T-helper 2 cell treated with Interferon-gamma antibody and Interleukin-4, amounts not matched to agents 100 ng/mL and 5 ng/mL, for 36 hours (primary cell): ENCODE measurements around the gene TBC1D5. TPM values are rescaled to one million over a fixed set of nuclear protein-coding genes. Genes with fewer than 3 reads are reported as not detected.

Experiments used
- intact Hi-C: fragments of 100-400 bp; cut with micrococcal nuclease; formaldehyde crosslinking; loops from one replicate; pipeline ENCODE4 v1.15.1; 2023
- total RNA-seq: library from RNA; stranded (reverse); gene quantifications from 2 replicates; pipeline ENCODE4 v1.2.3, GENCODE V29; 2022

TBC1D5 gene
- total RNA-seq, 1 donor from 2014 or later: 51.6 TPM

DNA sequence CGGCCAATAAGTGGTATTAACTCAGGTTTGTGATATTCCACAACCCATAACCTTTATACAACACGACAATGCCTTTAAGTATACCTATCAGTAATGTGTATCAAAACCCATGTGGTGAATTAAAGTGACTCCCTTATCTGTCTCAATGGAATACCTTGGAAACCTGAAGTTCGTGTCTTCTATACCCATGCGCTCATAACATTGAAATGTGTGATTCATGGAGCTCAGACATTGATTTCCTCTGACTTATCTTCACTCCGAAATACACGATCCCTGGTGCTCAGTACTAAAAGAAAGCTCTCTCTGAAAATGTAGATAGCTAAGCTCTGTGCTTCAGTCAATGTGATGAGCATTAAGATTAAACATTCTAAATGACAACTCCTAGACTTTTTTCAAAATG is 140.3 kb downstream of the TBC1D5 start:
- intact Hi-C loops: no loop called here

DNA sequence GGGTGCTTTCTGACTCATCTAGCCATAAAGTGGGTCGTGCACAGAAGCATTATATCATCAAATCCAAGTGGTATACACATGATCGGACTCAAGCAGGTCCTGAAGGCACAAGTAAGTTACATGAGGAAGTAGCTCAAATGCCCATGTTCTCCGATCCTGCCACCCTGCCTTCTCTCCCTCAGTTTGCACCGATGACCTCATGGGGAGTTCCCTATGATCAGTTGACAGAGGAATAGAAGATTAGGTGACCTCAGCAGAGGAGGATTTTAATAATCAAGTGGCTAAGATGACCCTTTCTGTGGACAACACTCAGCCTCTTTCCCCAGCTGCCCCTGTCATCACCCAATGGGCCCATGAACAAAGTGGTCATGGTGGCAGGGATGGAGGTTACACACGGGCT is 149.5 kb downstream of the TBC1D5 start:
- intact Hi-C loops: no loop called here

DNA sequence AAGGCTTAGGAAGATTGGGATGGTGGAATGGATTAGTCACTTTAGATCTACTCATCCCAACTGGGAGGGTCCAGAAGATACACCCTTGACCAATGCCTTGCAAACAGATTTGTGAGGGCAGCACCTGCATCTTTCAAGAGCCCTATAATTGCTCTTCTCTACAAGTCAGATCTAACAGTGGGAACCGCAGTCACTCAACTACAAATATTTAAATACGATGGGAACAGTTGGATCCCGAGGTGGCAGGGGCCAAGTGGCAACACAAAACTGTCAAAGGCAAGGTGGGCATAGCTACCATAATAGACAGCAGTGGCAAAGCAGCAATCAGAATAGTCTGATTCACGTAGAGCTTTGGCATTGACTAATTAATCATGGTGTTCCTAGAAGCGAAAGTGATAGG is 152.0 kb downstream of the TBC1D5 start:
- intact Hi-C loops: no loop called here

DNA sequence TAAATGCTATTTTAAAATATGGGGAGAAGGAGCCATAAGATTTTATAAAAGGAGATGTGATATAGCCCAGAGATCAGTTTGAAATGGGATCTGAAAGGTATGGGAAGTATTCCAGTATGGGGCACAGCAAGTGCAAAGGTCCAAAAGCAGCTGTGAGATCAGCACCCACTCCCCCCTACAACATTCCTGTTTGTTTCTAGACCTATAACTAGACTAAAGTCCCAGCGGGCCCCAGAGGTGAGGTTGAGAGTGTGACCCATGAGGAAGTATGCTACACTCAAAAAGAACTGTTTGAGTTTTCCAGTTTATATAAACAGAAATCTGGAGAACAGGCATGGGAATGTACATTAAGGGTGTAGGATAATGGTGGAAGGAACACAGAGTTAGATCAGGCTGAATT is 152.5 kb downstream of the TBC1D5 start:
- intact Hi-C loops: no loop called here

DNA sequence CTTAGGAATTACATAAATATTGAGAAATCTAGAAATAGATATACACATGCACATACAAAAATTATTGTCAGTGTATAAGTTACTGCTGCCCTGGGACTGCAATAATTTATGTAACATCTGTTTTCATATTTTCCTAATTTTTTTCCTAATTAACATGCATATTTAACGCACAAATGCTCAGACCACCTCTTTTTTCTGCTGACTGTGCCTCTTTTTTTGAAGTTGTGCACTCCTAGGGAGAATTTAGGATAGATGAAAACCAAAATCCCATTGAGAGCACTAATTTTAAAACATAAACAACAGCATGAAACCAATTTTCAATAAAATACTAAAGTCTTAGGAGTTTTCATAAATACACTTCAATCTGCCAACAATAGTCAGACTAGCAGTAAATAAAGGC is 154.0 kb downstream of the TBC1D5 start:
- intact Hi-C loops: no loop called here

DNA sequence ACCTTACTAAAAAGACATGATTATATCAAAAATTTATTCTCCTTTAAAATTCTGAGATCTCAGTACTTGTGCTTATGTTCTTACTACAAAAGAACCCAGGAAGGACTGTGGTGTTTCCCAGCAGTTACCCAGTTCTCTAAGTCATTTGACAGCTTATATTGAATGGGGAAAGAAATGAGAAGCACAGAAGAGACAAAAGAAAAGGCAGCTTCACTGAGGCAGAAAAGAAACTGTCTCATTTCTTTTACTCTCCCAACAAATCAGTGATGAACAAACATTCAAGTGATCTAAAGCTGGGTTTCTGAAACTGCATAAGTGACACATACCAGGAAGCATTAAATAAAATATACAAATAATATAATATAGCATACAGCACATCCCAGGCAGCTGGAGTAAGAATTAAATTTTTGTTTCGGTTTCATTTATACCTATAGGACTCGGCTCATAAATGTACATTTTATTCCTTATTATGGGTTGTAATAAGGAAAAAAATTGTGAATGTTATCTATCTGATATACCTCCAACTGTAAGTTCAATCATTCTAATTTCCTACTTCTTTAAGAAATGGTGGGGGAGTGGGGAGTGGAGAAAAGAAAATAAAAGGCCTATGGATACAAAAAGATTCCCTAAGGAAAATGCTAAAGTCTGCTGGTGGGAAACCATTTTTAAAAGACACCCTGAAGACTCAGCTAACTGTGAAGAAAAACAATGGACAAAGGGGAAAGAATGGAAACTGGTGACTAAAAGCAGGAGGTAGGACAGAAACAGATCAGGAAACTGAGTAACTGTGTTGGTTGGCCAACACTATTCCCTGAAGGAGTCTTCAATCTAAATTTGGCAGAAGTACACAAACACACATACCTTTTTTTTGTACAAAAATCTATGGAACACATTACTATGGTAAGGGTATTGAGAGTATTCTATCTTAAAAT is 156.8 kb downstream of the TBC1D5 start:
- intact Hi-C loops: no loop called here

DNA sequence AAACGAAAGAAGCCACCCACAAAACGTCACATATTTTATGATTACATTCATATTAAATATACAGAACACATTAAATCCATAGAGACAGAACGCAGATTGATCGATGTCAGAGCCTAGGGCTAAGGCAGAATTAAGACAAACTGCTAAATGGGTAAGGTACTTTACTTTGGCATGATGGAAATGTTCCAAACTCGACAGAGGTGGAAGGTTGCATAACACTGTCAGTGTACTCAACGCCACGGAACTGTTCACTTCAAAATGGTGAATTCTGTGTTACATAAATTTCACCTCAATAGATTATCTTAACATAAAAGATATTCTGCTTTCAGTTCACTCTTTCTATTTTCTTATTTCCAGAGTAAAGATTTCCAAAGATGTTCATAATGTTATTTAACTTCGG is 158.4 kb downstream of the TBC1D5 start:
- intact Hi-C loops: no loop called here

DNA sequence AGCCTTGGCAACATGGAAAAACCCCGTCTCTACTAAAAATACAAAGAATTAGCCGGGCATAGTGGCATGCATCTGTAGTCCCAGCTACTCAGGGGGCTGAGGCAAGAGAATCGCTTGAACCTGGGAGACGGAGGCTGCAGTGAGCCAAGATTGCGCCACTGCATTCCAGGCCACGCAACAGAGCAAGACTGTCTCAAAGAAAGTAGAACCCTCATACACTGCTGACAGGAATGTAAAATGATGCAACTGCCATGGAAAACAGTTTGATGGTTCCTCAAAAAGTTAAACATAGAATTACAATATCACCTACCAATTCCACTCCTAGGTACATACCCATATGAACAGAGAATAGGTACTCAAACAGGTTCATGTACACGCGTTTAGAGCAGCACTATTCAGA is 158.9 kb downstream of the TBC1D5 start:
- intact Hi-C loops: no loop called here

DNA sequence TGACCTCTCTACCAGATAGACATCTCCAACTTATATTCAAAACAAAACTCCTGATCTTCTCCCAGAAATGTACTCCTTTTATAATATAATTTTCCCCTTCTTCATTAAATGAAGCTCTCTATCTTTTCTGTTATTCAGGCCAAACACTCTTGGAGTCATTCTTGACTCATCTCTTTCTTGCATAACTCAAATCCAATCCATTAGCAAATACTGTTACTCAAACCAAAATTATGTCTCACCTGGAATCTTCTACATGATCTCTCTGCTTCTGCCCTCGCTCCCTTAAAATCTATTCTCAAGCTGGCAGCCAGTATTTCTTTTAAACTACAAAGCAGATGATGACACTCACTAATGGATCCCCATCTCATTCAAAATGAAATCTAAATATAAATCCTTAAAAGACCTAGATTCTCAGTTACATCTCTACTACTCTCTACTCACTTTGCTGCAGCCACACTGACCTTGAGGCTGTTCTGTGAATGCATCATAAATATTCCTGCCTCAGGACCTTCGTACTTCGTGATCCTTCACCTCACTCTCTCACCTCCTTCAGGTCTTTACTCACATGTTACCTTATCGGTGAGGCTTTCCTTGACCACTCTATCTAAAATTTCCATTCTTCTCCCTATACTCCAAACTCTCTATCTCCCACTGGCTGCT is 160.9 kb downstream of the TBC1D5 start:
- intact Hi-C loops: no loop called here

DNA sequence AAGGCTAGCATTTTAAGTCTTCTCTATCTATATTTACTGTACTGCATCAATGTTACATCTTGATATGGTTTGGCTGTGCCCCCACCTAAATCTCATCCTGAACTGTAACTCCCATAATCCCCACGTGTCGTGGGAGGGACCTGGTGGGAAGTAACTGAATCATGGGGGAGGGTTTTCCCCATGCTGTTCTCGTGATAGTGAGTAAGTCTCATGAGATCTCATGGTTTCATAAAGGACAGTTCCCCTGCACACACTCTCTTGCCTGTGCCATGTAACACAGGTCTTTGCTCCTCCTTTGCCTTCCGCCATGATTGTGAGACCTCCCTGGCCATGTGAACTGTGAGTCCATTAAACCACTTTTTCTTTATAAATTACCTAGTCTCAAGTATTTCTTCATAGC is 161.5 kb downstream of the TBC1D5 start:
- intact Hi-C loops: no loop called here

DNA sequence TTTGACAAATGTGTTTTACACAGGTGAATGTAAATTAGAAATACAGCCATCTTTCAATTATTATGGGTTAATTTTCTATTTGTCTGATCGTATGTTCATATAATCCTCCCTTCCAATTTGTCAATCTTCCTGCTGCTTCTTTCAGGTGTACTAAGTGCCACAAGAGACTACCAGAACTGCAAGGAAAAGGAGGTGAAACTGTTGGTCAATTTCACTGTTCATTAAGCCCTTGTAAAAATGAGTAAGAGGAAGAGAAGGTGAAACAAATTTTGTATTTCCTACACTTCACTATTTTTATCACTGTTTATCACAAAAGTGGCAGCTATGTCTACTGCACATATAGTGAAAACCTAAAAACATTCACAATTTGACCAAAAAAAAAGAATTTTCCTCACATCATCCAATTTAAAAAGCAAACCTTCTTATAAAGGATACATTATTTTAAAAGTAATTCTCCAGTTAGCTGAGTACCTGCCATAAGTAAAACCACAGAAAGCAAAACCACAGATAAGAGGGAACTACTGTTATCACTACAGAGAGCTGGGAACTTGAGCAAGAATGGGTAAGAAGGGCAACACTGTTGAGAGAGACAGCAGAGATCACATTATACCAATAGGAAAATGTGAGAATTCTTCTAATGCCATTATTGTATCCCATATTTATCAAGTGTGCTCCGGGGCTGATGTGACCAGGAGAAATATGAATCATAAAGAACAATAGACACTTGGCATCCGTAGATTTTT is 163.0 kb downstream of the TBC1D5 start:
- intact Hi-C loops: no loop called here

DNA sequence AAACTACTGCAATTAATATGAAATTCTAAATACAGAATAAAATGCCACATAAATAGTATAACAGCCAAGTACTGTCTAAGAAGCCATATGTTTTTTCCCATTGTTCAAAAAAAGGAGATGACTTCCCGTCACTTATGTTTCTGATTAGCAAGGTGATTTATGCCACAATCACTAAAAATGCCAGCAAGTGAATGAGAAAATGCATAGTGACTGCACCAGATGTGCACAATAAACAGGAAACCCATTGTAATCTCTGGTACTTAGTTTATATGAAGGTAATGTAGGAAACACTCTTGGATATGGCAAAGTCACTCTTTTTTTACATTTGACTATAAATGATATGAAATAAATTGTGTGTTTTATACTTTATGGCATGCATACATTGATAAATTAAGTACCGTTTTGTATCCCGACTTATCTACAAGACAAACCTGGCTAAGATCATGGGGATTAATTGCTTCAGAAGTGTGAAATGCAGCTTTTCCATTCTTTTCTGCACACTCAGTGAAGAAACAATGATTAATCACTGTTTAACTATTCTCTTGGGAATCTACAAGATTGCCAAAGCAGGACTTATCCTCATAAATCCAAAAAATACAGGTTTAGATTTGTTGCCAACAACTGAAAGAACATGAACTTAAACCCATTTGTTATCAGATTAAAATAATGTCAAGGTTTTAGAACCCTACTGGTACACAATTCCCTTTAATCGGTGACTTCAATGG is 164.5 kb downstream of the TBC1D5 start:
- intact Hi-C loops: no loop called here

DNA sequence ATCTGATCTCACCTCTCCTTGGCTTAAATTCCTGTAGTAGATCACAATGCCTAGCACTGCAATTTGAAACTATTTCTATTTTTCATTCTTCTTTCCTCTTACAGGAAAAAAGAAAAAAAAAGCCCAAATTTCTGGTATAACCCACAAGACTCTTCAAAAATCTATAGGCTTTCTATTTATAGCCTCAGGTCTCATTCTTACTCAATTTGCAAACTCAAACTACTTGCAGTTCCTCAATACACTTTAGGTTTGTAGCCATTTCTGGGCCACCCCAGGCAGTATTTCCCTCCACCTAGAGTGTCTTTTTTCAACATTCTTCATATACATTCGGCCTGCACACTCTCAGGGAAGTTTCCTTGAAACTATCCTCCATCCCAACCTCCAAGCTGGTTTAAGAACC is 169.0 kb downstream of the TBC1D5 start:
- intact Hi-C loops: no loop called here

DNA sequence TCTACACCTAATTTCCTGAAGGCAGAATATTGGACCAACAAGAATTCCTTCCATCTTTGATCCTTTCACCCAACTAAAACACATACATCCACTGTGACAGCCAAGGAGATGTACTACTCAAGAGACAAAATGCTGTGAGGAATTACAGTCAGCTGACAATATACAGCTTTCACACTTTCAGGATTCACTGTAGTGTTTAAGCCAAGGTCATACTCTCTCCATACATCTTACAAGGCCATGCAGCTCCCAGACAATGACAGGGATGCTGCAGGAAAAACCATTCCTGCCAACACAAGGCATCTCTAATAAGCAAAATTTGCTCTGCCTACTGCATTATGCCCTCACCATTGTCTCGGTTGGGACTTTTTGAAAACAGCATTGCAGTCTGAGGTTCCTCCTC is 170.7 kb downstream of the TBC1D5 start:
- intact Hi-C loops: no loop called here

DNA sequence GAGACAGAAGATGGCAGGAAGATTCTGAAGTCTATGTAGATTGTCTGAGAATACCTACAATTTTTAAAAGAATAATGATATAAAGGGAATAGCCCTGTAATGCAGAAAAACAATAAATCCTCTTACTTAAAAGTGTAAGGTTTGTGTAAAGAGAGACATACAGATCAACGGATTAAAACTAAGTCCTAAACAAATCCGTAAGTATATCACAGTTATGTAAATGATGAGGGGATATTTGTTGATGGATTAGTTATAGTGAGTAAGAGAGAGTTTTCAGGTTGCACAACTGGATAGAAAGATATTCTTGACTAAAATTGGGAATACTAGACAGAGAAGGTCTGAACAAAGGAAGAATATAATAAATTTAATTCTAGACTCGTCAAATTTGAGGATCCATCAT is 179.6 kb downstream of the TBC1D5 start:
- intact Hi-C loops: no loop called here

DNA sequence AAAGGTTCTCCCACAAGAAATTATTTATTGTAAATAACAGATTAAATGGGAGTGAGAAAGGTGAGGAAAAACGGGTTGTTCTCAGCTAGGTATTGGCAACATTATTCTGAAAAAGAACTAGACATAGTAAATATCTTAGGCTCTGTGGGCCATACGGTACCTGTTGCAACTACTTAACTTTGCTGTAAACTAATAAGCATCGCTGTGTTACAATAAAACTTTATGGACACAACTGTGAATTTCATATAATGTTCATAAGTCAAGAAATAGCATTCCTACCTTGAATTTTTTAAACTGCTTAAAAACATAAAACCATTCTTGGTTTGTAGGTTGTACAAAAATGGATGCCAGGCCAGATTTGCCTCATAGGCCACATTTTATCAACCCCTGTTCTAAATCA is 183.9 kb downstream of the TBC1D5 start:
- intact Hi-C loops: loop anchor here (10.0 kb wide), 1 partner anchor 286 kb away; no protein-coding TSS in a partner anchor

DNA sequence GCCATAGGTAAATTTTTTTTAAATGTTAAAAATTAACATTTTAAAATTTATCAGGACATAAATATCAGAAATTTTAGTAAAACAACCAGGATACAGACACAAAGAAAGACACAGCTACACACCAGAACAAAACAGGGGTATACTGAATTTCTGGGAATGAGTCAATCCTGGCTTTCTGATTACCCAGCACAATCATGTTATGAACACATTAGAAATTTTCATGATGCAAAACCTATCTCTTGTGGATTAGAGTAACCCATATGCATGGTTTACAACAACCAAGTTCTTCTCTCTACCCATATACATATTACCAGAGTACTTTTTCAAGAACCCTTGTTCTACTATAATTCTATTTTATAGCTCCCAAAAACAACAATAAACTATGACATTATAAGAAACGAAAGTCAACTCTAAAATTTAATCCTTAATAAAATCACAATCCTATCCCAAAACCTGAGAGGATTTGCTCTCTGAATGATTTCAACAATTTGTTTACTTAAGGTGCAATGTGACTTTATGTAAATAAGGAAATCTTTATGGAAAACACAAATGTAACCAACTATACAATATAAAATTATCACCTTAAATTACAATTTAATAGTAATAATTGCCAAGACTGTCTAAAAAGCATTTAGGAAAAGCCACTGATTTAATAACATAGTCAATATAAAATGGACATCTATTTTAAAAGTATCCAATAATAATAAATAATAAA is 184.5 kb downstream of the TBC1D5 start:
- intact Hi-C loops: loop anchor here (10.0 kb wide), 1 partner anchor 287 kb away; no protein-coding TSS in a partner anchor

DNA sequence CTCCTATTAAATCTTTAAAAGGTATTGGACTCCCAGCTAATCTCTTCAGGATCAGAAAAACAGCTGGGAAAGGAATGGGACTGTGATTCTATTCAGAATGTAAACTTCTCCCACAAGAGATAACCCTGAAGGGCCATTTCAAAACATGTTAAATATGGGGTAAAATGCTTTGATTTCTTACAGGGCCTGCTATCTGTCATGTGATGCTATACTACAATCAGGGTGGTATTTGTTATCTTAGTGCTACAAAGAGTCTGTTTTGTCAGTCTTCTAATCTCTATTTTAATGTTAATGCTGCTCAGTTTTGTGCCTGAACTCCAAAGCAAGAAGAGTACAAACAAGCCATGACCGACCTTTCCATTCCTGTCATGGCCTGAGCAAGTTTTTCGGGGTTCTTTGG is 186.9 kb downstream of the TBC1D5 start:
- intact Hi-C loops: loop anchor here (10.0 kb wide), 1 partner anchor 289 kb away; no protein-coding TSS in a partner anchor

DNA sequence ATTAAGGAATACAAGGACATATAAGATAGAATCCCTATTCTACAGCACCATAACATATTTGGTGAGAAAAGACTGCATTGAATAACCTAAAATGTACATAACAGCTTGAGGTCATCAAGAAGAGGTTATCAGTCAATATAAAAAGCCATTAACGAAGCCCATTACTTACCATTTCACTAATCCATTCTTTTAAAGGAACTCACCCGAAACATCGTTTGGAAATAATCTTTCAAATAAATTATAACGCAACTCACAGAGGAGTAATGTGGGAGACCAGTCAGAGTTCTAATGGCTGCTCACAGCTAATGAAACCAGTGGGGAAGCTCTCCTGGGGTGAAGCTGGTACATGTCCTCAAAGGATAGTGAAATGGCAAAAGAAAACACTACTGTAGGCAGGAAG is 188.4 kb downstream of the TBC1D5 start:
- intact Hi-C loops: loop anchor here (10.0 kb wide), 1 partner anchor 291 kb away; no protein-coding TSS in a partner anchor

DNA sequence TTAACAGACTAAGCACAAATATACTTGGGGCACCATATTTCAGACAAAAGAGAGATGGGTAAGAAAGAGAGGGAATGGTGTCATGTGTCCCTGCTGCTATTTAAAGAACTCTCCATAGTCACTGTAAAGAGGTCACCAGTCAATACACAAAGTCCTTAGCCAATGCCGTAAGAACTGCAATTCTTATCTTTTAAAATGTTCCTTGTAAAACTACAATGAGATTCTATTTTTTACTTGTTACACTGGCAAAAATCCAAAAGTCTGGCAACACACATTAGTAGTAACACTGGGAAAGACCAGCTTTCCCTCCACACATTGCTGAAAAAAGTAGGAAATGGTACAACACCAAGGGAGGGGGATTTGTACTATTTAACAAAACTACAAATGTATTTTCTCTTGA is 189.4 kb downstream of the TBC1D5 start:
- intact Hi-C loops: loop anchor here (10.0 kb wide), 1 partner anchor 292 kb away; no protein-coding TSS in a partner anchor
